Measurements from ENCODE around the gene ALLC.

Gene ALLC

GRCh38 chr2:3751251-3751650 is 93.3 kb downstream of the ALLC start:
- no peak for DNase-seq (ENCODE audit: low spot score)

GRCh38 chr2:3751806-3752205 is 93.8 kb downstream of the ALLC start:
- DNase-seq (ENCODE audit: low spot score) = no peak

All from hepatic stellate cell (primary cell).